PFSK-1 (cell line): Measurements from ENCODE around the gene GPX2.

ENCODE experiments used
- SIN3A ChIP-seq: IDR thresholded peaks from 2 replicates; pipeline ENCODE4 v1.6.1; 2012; ENCODE audit warnings: mild to moderate bottlenecking, low read length, moderate library complexity, borderline replicate concordance; ENCODE audit not compliant: insufficient read depth
- TAF1 ChIP-seq: IDR thresholded peaks from 2 replicates; pipeline ENCODE4 v1.6.1; 2012; ENCODE audit warnings: low read length, control low read depth, borderline replicate concordance; ENCODE audit not compliant: insufficient read depth

GRCh38 chr14:64915029-64915424 is 27.5 kb downstream of the GPX2 start:
- no peak for TF ChIP-seq TAF1
- no peak for TF ChIP-seq SIN3A
